ENCODE data around the gene TUSC1.
"Not testable (repeated sequence)": the region's sequence is repeated elsewhere in the genome, so short reads cannot be mapped to it uniquely, and the experiment has no call there.

TUSC1 gene

DNA sequence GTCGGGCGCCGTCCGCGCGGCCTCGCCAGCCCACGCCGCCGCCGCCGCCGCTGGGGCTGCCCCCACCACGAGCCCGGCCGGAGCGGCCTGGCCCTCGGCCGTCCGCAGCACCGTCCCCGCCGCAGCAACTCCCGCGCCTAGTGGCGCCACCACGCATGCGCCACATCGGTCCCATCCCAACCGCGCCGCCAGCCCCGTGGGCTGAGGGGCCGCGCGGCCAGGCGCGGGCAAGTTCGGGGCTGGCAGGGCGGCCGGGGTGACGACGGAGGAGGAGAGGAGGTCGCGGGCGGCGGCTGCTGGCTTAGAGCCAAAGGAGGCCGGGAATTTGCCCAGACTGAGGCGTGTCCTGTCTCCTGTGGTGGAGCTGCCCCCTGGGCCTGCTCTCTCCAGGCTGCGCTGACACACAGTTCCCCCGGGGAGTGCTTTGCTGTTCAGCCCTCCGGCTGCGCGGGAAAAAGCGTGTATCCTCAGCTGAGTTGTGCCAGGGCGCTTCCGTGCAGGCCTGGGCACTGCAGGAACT lies at the start of gene TUSC1:
TSS of gene TUSC1 (minus strand) at position 298 of the 520 bp plus-strand sequence. CDS start at position 166, 132 bp downstream.
- DNase-seq: no peak

DNA sequence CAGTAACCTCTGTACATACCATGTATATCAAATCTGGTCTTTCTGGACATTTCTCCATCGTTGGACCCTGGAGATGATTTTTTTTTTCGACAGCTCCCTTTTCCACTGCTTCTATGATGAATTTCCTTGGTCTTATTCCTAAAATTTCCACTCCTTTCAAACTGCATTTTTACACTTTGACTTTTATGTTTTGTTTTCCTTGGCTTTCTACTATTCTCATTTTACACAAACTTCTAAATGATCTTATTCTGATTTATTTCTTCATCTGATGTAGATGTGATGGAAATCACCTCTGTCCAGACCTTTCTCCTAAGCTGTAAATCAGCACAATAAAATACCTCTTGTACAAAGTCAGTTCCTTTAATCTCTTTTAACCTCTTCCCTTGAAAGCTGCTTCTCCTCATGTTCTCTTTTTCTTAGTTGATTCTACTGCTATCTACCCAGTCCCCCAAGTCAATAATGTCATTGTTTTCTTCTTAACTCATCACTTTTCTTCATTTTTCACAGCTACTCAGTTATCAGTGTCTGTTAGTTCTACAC lies 48.7 kb upstream of the TUSC1 start:
- no peak for DNase-seq

GRCh38 chr9:25724424-25724823 lies 46.2 kb upstream of the TUSC1 start:
- no peak for DNase-seq

- no peak for DNase-seq
These were observed 38.1 kb upstream of the TUSC1 start for GRCh38 chr9:25716220-25716872.

GRCh38 chr9:25709941-25710340 lies 31.7 kb upstream of the TUSC1 start:
- DNase-seq: no peak

- DNase-seq: no peak
These were observed 26.6 kb upstream of the TUSC1 start for GRCh38 chr9:25704800-25705199.

DNA sequence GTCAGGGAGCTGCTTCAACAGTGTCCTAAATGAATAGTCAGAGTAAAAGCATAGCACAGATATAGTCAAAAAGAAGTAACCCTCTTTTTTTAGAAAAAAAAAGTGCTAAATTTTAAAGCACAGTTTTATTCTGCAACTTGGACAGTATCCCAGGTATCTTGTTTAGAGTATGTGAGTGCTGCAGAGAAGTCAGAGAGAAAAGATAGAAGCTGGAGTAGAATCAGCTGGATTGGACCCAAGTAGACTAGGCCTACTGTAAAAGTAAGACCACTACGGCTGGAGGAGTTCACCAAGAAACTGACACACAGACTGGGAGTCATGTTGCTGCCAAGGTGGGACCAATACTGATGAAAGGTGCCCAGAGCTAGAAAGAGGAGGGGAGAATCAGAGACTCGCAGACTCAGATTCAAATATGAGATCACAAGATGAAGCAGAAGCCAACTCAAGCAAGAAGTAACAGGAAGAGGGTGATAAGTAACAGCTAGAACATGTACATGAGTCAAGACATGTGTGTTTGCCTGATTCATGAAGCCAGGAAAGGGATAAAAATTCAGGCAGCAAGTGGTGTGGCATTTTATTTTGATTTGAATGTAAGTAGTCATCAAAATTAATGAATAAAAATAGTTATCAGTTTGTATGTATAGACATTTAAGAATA lies 25.6 kb upstream of the TUSC1 start:
- no peak for DNase-seq

DNA sequence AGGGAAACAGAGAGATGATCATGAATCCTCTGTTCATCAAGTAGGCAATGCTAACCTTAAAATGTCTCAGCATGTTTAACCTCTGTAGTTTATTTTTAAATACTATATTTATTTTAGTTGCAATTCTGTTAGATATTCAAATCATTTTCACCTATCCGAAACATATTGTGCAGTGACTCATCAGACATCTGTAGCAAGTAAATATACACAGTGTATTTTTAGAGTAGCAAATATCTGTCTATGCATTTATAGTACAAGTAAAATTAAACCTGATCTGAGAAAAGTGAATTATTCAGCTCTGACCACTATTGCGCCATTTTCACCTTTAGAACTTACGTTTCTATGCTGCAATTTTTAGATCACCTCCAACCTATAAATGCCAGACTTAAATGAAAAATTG lies 24.3 kb upstream of the TUSC1 start:
- no peak for DNase-seq

GRCh38 chr9:25700899-25701298 lies 22.7 kb upstream of the TUSC1 start:
- DNase-seq: not testable (repeated sequence)

- no peak for DNase-seq
These were observed 22.2 kb upstream of the TUSC1 start for GRCh38 chr9:25700430-25700829.

- DNase-seq: no peak
These were observed 13.5 kb upstream of the TUSC1 start for GRCh38 chr9:25691786-25692185.

DNA sequence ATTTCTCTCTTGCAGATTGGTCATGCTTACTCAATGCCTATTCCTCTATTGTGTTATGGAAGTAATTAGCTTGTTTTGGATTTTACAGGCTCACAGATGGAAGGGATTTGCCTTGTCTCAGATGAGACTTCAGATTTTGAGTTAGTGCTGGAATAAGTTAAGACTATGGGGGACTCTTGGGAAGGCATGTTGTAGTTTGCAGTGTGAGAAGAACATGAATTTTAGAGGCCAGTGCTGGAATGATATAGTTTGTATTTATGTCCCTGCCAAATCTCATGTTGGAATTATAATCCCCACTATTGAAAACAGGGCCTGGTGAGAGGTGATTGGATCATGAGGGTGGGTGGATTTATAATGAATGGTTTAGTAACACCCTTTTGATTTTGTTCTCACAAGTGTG lies 6.1 kb upstream of the TUSC1 start:
- no peak for DNase-seq

DNA sequence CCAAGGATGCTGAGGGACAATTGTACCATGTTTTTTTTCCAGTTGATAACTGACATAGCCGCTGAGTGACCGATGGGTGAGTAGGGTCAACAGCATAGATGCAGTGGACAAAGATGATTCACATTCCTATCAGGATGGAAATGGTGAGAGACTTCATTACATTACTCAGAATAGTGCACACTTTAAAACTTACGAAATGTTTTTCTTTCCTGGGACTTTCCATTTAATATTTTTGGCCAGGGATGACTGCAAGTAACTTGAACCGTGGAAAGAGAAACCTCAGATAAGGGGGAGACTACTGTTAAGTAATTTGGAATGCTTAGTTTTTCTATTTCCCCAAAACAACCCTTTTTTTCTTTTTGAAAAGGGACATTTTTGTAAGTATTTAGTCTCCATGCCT lies 3.0 kb upstream of the TUSC1 start:
- no peak for DNase-seq

- no peak for DNase-seq
These were observed 659 bp upstream of the TUSC1 start for GRCh38 chr9:25678846-25679360.

DNA sequence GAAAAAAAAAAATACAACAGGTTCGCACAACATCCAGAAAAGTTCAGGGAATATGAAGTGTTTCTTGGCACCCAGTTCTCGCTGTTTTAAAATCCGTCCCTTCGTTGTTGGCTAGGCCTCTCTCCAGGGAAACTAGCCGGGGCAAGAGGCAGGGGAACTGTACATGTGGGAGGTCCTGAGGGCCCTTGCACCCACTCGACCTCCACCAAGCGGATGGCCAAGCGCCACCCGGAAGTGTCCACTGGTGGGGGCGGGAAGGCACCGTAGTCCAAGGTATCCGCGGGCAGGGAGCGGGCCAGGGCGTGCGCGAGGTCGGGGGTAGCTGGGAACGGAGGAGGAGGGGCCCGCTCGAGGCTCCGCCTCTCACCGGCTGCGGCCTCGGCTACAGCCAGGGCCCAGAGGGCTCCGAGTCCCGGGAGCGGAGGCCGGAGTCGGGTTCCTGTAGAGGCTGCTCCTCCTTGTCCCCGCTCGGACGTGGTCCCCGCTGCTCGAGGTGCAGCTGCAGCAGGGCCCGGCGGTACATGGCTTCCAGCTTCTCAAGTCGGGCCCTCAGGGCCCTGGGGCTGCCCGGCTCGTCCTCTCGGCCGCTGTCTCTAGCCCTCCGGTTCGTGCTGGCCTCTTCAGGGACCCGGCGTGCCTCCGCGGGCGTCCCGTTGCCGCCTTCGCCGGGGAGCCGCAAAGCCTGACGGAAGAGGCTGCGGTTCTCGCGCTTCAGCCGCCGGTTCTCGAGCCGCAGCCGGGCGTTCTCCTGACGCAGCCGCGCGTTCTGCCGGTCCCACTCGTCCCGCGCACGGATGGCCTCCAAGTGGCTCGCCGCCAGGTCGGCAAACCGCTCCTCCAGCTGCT lies 720 bp downstream of the TUSC1 start:
- no peak for DNase-seq

- not testable (repeated sequence) for DNase-seq
These were observed 2.4 kb downstream of the TUSC1 start for GRCh38 chr9:25675858-25676257.

DNA sequence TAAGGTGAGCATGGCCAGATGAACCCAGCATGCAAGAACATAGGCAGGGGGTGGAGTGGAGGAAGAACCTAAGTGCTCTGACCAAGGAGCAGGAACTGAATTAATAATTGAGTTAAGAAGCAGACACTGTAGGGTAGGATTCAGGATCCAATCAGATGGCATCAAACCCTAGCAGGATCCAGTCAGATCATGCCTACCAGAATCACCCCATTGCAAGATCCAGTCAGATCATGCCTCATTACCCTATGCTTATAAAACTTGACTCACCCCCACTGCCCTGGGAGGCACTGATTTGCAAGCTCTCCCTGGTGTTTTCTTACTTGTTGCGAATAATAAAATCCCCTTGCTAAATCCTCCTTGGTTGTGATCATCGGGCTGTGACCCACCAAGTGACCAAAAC lies 19.7 kb downstream of the TUSC1 start:
- DNase-seq: no peak

GRCh38 chr9:25654417-25654816 lies 23.8 kb downstream of the TUSC1 start:
- no peak for DNase-seq

GRCh38 chr9:25648116-25648515 lies 30.1 kb downstream of the TUSC1 start:
- no peak for DNase-seq

GRCh38 chr9:25636026-25636425 lies 42.2 kb downstream of the TUSC1 start:
- DNase-seq: no peak

DNA sequence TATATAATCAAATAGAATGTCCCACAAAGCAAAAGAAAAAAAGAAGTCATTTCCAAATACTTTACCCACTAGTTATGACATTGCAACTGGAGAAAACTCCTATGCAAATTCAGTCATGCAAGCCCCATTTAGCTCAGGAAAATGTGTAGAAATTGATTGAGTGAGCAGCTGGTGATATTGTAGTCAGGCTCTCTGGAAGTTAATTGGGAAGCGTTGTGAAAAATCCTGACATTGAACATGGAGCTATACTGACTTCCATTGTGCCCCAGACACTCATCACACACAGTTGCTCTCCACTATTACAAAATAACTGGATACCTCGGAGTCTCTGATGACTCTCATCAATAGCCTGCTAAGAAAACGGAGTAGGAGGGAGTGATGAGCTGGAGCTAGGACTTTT lies 49.0 kb downstream of the TUSC1 start:
- DNase-seq: no peak
